HL-60 (cell line): ENCODE results near the gene AFF3.

Experiments used
- DNase-seq, 2 experiments: peaks; one replicate each; pipeline ENCODE4 v3.0.0-alpha.2; 2010 to 2020; ENCODE audit warnings: low read depth in 1 of 2, low spot score in 1 of 2
- H3K27ac ChIP-seq: fragments of 250-450 bp; sonication (Bioruptor Pico); replicated peaks from 2 replicates; pipeline ENCODE4 v1.5.1; 2020; ENCODE audit warnings: mild to moderate bottlenecking, moderate library complexity
- H3K27me3 ChIP-seq: fragments of 250-450 bp; sonication (Bioruptor Pico); 2 replicates; pipeline ENCODE4 v1.5.1; 2021; ENCODE audit warnings: mild to moderate bottlenecking, moderate library complexity; ENCODE audit not compliant: insufficient read depth, poor library complexity, severe bottlenecking
- H3K4me3 ChIP-seq: replicated peaks from 2 replicates; pipeline ENCODE4 v1.5.1; 2011; ENCODE audit warnings: mild to moderate bottlenecking, control low read depth, low read length; ENCODE audit not compliant: insufficient read depth
- CTCF ChIP-seq: IDR thresholded peaks from one replicate; pipeline ENCODE4 v1.5.1; 2011; ENCODE audit warnings: low read length, control low read depth, inconsistent platforms; ENCODE audit not compliant: insufficient read depth
- GABPA ChIP-seq: IDR thresholded peaks from 2 replicates; pipeline ENCODE4 v1.6.1; 2012; ENCODE audit warnings: low read depth
- POLR2AphosphoS5 ChIP-seq: IDR thresholded peaks from 2 replicates; pipeline ENCODE4 v1.6.1; 2012; ENCODE audit warnings: low read depth
- REST ChIP-seq: IDR thresholded peaks from 2 replicates; pipeline ENCODE4 v1.6.1; 2012; ENCODE audit warnings: low read depth; ENCODE audit not compliant: insufficient replicate concordance
- SPI1 ChIP-seq: IDR thresholded peaks from 2 replicates; pipeline ENCODE4 v1.6.1; 2012; ENCODE audit warnings: low read depth, mild to moderate bottlenecking, borderline replicate concordance

AFF3 gene

GRCh38 chr2:100137866-100138570, 4.4 kb downstream of the AFF3 start:
- DNase-seq: no peak
- H3K27me3 ChIP-seq: no peaks in the 10 kb centered on the region
- H3K27ac ChIP-seq: no peak overlapping the region
- no peak overlapping the region for H3K4me3 ChIP-seq
- TF ChIP-seq SPI1: no peak
- TF ChIP-seq POLR2AphosphoS5: no peak
- no peak for TF ChIP-seq REST
- no peak for TF ChIP-seq CTCF
- no peak for TF ChIP-seq GABPA

GRCh38 chr2:100137318-100137717, 5.1 kb downstream of the AFF3 start:
- TF ChIP-seq REST (no peak), POLR2AphosphoS5 (no peak), GABPA (no peak), SPI1 (no peak), CTCF (no peak)
- no peak for DNase-seq
- no peak overlapping the region for H3K4me3 ChIP-seq
- H3K27ac ChIP-seq: no peak overlapping the region
- H3K27me3 ChIP-seq: no peaks in the 10 kb centered on the region

- no peak overlapping the region for H3K4me3 ChIP-seq
- DNase-seq: no peak
- H3K27me3 ChIP-seq: no peaks in the 10 kb centered on the region
- TF ChIP-seq GABPA: no peak
- TF ChIP-seq SPI1: peak; percentile 82
- no peak overlapping the region for H3K27ac ChIP-seq
These were observed 6.1 kb downstream of the AFF3 start for GRCh38 chr2:100136310-100136709.

GRCh38 chr2:100135415-100135814, 7.0 kb downstream of the AFF3 start:
- no peak for DNase-seq
- H3K27ac ChIP-seq: no peak overlapping the region
- H3K4me3 ChIP-seq: no peak overlapping the region
- no peaks in the 10 kb centered on the region for H3K27me3 ChIP-seq
- TF ChIP-seq POLR2AphosphoS5 (no peak), GABPA (no peak), SPI1 (no peak), CTCF (no peak), REST (no peak)
